ENCODE data around the gene SENP5.

- TF ChIP-seq, protein P1, sequence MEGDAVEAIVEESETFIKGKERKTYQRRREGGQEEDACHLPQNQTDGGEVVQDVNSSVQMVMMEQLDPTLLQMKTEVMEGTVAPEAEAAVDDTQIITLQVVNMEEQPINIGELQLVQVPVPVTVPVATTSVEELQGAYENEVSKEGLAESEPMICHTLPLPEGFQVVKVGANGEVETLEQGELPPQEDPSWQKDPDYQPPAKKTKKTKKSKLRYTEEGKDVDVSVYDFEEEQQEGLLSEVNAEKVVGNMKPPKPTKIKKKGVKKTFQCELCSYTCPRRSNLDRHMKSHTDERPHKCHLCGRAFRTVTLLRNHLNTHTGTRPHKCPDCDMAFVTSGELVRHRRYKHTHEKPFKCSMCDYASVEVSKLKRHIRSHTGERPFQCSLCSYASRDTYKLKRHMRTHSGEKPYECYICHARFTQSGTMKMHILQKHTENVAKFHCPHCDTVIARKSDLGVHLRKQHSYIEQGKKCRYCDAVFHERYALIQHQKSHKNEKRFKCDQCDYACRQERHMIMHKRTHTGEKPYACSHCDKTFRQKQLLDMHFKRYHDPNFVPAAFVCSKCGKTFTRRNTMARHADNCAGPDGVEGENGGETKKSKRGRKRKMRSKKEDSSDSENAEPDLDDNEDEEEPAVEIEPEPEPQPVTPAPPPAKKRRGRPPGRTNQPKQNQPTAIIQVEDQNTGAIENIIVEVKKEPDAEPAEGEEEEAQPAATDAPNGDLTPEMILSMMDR (IDR thresholded peaks at IDR 0.05; ENCODE audit: low read depth, low read length), result no peak
- no peak for TF ChIP-seq POLR2A (IDR thresholded peaks at IDR 0.05; ENCODE audit: extremely low read depth, insufficient read length)
Observed at GRCh38 chr3:196914866-196915265, 47.1 kb downstream of the SENP5 start.
